HG02763 (cell line): ENCODE measurements around the gene NUDT1.

Source experiments
- ATAC-seq: cut with Tn5 transposase; IDR thresholded peaks from one replicate; pipeline ENCODE4 v1.9.1; 2021; ENCODE audit warnings: mild to moderate bottlenecking, moderate library complexity; ENCODE audit not compliant: unreplicated experiment

The NUDT1 gene

GRCh38 chr7:2223321-2223720, 18.7 kb upstream of the NUDT1 start:
- no peak for ATAC-seq

GRCh38 chr7:2224491-2224928, 17.5 kb upstream of the NUDT1 start:
- ATAC-seq: no peak

DNA sequence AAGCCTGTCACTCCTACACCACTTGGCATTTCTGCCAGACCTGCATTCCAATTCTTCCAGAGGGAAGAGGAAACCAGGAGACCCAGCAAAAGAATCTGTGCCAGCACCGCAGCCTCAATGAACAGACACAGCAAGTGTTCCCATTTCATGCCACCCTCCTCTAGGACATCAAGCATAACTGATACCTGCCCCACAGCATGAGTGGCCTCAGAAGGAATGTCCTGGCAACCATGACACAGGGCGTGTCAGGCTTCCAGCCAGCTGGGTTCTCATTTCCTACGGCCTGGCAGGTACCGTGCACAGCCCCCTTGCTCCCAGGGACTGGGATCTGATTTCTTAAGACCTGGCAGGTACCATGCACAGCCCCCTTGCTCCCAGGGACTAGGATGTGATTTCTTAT, 17.1 kb upstream of the NUDT1 start:
- no peak for ATAC-seq

DNA sequence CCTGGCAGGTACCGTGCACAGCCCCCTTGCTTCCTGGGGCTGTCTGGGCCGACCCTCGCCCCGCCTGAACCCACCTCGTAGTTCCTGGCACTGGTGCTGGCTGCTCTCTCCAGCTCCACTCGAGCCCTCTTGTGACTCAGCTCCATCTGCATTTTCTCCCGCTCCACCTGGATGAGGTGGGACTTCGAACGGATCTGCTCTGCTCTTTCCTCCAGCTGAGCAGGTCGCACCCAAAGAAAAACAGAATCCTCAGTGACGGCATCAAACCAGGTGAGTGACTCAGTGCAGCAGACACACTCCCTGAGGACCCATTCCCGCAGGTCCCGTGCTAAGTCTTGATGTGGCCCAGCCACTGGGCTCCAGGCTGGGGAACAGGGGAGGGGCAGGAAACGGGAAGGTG, 16.7 kb upstream of the NUDT1 start:
- no peak for ATAC-seq

DNA sequence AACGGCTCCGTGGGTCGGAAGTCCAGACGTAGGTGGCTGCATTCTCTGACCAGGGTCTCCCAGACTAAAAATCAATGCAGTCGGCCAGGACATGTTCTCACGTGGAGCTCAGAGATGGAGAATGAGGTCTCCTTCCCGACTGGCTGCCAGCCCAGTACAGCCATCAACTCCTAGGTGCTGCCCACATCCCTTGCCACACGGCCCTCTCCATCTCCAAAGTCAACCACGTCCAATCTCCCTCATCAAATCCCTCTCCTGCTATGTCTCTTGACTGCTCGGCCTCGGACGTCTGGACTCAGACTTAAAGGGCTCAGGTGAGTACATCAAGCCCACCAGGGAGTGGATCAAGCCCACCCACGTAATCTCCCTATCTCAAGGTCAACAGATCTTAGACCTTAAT, 16.2 kb upstream of the NUDT1 start:
- ATAC-seq: no peak

DNA sequence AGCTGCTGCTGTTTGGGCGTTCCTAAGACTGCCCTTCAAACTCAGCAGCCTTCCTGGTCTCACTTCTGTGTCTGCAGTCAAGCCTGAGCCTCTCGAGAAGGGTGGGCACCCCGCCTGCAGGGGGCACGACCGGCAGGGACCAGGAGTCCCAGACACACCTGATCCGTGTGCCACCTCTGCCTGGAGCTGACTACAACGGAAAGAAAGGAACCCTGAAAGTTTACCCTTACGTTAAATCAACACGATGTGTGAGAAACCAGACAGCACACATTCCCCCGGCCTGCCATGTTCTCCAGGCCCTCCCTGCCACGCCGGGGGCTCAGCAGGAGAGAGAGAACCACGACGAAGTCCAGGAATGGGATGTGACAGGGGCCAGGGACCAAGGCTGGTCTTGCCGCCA, 14.3 kb upstream of the NUDT1 start:
- no peak for ATAC-seq

- no peak for ATAC-seq
Measured at GRCh38 chr7:2228921-2229320, 13.1 kb upstream of the NUDT1 start.

- ATAC-seq: no peak
Measured at GRCh38 chr7:2229467-2229866, 12.6 kb upstream of the NUDT1 start.

DNA sequence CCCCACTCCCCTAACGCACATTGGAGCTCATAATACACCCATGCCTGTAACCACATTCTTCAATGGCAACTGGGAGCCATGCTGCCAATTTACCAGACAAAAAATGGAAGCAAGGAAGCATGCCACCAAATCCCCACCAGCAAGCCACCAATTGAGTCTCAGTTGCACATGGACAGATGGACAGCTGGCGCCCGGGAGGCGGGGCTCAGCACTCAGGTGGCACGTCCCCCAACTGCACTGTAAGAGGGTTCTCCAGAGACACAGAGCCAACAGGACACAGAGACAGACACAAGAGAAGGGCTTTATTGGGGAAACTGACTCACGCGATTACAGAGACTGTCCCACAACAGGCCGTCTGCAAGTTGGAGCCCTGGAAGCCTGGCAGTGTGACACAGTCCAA, 11.8 kb upstream of the NUDT1 start:
- ATAC-seq: no peak

- ATAC-seq: no peak
Measured at GRCh38 chr7:2230882-2231281, 11.1 kb upstream of the NUDT1 start.

GRCh38 chr7:2231992-2232765, 9.8 kb upstream of the NUDT1 start:
- peak; percentile 35 for ATAC-seq

GRCh38 chr7:2232766-2233520, 9.1 kb upstream of the NUDT1 start, which contains the start of gene MAD1L1:
MAD1L1 (minus strand) TSS chr7:2232945; CDS start chr7:2230133, 2,812 bp downstream.
- ATAC-seq: peak; percentile 66

DNA sequence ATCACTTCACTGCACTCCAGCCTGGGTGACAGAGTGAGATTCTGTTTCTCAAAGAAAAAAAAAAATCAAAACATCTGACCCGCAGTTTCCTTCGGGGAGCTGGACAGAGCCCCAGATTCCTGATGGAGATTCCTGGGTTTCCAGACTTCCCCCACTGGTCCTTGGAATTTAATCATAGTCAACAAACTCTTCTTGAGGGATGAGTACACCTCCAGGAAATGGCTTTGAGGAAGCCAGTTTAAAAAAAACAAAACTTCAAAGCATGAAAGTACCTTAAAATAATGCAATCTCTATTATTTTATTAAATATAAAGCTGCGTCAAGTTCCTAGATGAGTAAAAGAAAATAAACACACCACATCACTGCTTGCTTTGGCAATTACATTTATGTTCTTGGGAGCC, 8.1 kb upstream of the NUDT1 start:
- no peak for ATAC-seq

DNA sequence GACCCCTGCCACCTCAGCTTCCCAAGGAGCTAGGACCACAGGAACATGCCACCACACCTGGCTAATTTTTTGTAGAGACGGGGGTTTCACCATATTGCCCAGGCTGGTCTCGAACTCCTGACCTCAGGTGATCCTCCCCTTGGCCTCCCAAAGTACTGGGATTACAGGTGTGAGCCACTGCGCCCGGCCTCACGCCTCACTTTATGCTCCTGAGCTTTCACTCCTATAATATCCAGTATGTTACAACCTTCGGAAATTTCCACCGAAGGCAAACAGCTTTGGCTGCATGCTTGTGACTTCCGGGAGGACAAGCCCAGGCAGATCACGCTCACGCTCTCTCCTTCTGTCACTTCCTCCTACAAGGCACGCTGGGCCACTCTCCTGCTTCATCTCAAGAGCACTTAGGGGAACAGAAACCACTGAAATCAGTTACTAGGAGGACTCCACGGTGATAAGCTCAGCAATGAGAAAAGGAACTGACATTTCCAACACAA, 4.9 kb upstream of the NUDT1 start:
- ATAC-seq: no peak

GRCh38 chr7:2239242-2239641, 2.8 kb upstream of the NUDT1 start:
- ATAC-seq: no peak

DNA sequence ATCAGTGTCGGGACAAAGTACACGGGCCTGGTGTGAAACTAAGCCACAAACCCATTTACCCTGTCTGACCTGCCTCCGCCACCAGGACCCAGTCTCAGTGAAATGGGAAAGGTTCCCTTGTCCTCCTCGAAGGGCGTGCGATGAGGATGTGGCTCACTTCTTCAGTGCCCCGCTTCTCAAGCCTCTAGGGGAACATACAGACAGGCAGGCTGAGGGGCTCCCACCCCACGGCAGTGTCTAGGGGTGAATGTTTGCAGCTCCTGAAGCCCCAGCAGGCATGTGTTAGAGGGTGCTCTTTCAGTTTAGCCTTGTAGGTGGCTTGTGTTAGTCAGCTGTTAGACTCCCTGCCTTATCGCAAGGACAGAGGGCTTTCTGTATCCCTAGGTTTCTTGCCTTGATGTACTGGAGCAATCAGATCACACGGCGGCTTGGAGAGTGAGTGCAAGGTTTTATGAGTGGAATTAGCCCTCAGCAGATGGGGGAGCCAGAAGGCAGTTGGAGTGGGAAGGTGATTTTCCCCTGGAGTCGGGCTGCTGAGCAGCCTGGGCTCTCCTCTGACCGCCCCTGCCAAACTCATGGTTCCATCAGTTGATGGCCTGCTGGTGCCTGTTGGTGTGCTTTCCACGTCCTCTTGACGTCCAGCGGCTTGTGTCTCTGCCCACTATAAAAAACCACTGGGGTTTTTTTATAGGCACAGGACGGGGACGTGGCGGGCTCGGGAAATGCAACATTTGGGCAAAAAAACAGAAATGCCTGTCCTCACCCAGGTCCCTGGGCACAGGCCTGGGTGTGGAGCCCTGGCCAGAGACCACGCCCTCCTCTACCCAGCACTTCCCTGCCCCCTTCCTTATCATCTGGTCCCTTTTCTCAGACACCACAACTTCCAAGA, 759 bp downstream of the NUDT1 start:
- no peak for ATAC-seq

- no peak for ATAC-seq
Measured at GRCh38 chr7:2243458-2243857, 1.4 kb downstream of the NUDT1 start.

- no peak for ATAC-seq
Measured at GRCh38 chr7:2244404-2244995, 2.5 kb downstream of the NUDT1 start.

DNA sequence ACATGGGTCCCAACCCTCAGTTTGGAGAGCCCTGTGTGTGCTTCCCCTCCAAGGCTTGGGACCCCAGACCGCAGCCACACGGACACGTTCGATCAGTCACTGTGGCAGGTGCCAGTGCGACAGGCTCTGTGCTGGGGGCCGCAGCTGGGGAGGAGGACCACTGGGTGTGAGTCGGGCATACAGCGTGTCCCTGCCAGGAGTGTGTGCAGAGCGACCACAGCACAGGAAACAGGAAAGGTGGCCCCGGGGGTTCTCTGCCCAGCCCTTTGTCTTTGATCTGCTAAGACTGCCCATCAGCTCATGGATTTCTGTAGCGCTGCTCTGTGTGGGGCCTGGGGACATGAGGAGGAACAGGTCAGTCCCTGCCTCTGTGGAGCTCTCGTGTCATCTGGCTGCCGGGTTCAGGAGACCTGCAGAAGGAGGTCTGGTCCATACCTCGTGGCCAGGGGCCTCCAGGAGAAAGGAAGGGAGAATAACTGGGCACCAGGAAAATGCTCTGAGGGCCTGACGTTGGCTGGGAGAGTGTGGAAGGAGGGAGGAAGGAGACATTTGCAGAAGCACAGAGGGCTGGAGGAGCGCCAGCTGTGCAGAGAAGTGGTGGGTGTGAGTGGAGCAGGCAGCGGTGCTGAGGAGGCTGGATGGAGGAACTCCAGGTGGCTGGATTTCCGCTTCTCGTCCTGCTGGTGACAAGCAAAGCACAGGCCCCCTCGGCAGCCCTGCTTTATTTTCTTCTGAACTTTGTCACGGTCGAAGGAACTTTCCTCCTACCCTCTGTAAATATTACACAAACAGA, 4.1 kb downstream of the NUDT1 start:
- ATAC-seq: no peak
